GM21526 (cell line): Measurements from ENCODE around the gene PSMA5.

ENCODE experiments used
- ATAC-seq: cut with Tn5 transposase; IDR thresholded peaks from one replicate; pipeline ENCODE4 v1.9.1; 2021; ENCODE audit warnings: moderate library complexity; ENCODE audit not compliant: unreplicated experiment, low FRiP score

Gene PSMA5

GRCh38 chr1:109371341-109371739 is 54.9 kb downstream of the PSMA5 start:
- no peak for ATAC-seq

- ATAC-seq, result no peak
Observed at GRCh38 chr1:109370712-109371340, 55.4 kb downstream of the PSMA5 start.

DNA sequence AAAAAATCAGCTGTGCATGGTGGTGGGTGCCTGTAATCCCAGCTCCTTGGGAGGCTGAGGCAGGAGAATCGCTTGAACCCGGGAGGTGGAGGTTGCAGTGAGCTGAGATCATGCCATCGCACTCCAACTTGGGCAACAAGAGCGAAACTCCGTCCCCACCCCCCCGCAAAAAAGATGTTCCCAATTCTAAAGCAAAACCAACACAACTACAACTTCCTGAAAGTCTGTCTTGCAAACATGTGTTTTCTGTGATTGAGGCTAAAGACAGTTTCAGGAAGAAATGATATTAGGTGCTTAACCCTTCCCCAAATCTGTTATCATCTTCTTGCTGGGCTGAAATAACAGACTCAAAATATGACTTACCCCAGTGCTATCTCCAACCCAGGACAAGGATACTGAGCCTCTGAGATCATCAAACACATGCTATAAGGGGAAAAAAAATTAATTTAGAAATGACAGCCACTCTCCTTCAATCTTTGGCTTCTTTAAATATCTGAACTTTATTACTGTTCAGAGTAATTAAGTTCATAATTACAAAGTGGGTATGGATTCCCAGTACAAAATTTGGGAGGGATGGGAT is 57.0 kb downstream of the PSMA5 start:
- ATAC-seq, result no peak

GRCh38 chr1:109368464-109368863 is 57.8 kb downstream of the PSMA5 start:
- ATAC-seq, result no peak

GRCh38 chr1:109367626-109368025 is 58.6 kb downstream of the PSMA5 start:
- no peak for ATAC-seq

GRCh38 chr1:109365642-109366204 is 60.5 kb downstream of the PSMA5 start:
- ATAC-seq, result no peak

- ATAC-seq, result no peak
Observed at GRCh38 chr1:109361649-109362048, 64.6 kb downstream of the PSMA5 start.

DNA sequence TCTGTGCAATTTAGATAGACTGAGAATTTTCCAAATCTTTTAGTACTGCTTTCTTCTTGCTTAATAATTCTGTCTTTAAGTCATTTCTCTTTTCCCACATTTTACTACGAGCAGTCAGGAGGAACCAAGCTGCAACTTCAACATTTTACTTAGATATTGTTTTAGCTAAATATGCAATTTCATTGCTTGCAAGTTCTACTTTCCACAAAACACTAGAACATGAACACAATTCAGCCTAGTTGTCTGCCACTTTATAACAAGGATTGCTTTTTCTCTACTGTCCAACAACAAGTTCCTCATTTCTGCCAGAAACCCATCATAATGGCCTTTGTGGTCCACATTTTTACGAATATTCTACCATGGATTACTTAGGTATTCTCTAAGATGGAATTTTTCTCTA is 65.2 kb downstream of the PSMA5 start:
- no peak for ATAC-seq

DNA sequence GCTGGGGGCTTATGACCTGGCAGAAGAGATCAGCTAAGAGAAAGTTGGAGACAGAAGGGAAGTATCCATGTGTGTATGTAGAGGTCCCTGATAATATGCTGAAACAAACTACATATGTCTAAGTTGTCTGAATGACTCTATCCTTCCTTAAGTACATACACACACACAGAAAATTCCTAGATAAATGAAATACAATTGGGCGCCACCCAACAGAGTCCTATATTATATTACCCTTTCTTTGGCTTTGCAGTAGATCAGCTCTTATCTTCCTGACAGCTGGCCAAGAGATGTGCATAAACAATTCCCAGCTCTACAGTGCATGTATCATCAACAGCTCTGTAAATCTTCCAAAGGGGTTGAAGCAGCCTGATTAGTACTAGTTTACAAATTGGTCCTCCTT is 68.6 kb downstream of the PSMA5 start:
- no peak for ATAC-seq

- no peak for ATAC-seq
Observed at GRCh38 chr1:109356915-109357314, 69.3 kb downstream of the PSMA5 start.

DNA sequence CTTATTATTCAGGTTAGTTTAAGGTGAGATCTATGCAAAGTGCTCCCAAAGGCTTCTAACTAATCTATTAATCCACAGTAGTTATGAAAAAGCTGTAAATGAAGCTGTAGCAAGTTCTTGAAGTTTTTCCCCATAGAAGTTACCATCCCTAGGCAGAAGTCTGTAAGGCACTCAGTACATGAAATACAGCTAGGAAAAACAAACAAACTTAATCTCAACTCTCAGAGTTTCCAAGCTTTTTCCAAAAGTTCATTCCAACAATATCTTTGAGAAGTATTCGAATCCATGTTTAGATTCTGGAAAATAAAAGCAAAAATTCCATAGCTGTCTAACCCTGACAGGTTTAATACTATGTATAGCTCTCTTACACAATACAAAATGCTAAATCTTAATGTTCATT is 69.7 kb downstream of the PSMA5 start:
- no peak for ATAC-seq

GRCh38 chr1:109354929-109355328 is 71.3 kb downstream of the PSMA5 start:
- ATAC-seq, result no peak

DNA sequence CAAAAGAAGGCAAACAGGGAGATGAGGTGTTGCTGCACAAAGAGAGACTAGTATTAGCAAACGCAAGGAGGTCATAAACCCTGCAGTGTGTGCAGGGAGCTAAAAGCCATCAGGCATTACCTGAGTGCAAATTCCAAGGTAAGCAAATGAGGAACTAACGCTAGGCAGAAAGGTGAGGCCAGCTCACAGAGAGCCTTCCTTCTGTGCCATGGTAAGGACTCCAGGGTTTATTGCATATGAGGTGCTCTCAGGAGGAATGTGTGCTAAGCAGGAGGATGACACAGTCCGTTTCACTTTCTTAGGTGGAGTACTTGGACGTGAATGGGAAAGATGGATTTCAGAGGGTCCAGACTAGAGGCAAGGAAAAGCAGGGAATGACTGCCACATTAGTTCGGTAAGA is 74.8 kb downstream of the PSMA5 start:
- ATAC-seq, result no peak

- ATAC-seq, result no peak
Observed at GRCh38 chr1:109350655-109351054, 75.6 kb downstream of the PSMA5 start.

DNA sequence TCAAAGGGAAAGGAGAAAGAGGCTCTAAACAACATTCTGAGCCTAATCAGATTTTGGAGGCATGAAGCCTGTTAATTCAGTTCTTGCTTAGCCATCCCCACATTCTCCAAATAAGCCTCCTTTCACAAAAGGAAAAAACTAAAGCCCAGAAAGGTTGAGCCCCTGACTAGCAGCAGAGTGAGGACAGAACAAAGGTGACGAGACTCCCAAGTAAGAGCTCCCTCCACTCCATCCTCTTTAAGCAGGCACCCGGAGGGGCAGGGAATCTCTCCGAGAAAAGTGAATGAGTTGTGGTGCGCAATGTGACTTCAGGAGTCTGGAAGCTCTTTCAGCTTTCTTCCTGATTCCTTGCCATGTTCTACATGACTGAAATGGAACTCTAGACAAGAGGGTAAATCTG is 76.1 kb downstream of the PSMA5 start:
- ATAC-seq, result no peak
